ENCODE data around the gene DTX3.
"Not testable (repeated sequence)": the region's sequence is repeated elsewhere in the genome, so short reads cannot be mapped to it uniquely, and the experiment has no call there.

DTX3 gene

DNA sequence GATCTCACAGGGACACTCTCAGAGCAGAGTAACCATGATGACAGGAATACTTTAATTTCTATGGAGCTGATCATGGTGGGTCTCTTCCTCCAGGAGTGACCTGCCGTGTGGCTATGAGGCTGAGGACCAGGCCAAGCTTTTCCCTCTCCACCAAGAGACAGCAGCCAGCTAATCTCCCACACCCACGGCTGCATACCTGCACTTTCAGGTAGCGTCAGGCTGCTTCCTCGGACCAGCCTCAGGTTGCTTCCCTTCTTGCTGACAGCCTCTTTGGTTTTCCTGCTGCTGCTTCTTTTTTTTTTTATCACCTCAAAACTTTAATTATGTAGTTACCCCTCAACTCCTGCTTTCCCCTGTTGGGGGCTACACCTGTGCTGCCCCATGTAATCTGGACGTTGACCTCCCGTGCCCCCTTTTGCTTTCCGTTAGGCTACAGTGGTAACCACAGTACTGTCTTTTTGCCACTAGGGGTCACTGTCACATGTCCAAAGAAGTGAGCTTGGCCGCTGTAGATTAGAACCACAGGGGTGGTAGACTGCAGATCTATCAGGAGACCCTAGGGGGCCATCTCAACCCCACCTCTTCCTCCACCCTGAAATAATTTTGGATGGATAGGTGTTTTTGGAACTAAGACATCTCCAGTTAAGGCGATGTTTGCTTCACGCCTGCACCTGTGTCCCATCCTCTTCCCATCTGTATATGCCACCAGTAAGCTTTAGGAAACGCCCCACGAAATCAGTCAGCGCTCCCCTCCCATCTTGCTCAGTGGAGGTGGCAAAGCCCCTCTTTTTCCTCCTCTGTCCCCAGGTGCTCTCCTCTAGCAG, 21.4 kb upstream of the DTX3 start:
- no peak for DNase-seq (ENCODE audit: low spot score)

DNA sequence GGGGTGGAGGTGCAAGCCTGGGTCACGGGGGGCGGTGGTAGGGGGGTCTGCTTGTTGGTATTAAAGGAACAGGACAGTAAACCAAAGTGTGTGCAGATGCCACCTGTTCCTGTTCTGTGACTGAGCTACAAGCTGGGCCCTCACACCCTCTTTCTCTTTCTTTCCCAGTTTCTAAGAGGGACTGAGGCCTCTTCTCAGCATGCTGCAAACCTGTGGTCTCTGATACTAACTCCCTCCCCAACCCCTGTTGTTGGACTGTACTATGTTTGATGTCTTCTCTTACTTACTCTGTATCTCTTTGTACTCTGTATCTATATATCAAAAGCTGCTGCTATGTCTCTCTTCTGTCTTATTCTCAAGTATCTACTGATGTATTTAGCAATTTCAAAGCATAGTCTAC, 20.6 kb upstream of the DTX3 start:
- DNase-seq (ENCODE audit: low spot score): no peak

DNA sequence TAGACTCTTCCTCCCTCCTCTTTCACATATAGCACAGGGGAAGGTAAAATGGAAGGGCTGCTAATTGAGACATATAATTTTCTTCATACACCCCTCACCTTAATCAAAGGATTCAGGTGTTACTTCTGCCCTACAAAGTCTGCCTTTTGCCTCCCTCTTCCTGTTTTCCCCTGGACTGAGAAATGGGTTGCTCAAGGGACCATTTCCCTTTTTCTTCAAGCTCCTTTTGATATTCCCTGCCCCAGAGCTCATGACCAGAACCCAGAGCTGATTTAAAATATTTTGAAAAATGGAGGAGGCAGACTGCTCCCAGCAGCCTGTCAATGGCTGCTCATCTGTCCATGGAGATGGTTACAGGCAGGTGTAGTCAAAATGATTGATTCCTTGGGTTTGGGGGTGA, 19.9 kb upstream of the DTX3 start:
- DNase-seq (ENCODE audit: low spot score): no peak

DNA sequence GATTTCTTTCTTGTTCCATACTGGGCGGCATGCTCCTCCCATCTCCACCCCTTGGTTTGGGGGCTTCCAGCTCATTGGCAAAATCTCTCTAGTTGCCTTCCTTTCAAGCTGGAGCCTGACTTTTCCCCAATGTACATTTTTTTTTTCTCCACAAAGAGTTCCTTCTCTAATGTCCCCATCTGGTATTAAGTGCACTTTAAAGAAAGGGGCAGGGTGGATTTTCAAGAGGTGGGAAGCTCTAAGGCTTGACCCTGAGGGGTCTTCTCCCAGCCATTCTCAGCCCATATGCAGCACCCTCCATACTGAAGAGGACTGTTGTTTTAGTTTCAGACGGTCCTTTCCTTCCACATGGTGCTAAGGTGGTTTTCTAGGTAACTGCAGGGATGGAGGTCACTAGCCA, 19.5 kb upstream of the DTX3 start:
- no peak for DNase-seq (ENCODE audit: low spot score)

DNA sequence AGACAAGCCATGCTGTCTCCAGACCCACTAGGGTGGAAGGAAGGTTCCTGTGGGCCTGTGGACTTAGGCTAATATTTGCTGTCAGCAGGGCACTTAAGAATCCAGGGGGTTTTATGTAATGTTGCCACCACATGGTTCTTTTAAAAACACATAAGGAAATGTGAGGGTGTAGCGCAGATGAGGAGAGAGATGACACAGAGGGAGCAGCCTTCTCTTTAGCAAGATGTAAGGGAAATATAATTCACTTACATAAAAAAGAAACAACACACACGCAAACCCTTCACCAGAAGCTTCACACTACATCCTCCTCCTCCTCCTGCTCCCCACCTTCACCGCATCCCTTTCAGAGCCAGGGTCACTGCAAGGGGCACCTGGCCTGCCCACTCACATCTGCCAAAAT, 18.5 kb upstream of the DTX3 start:
- no peak for DNase-seq (ENCODE audit: low spot score)

DNA sequence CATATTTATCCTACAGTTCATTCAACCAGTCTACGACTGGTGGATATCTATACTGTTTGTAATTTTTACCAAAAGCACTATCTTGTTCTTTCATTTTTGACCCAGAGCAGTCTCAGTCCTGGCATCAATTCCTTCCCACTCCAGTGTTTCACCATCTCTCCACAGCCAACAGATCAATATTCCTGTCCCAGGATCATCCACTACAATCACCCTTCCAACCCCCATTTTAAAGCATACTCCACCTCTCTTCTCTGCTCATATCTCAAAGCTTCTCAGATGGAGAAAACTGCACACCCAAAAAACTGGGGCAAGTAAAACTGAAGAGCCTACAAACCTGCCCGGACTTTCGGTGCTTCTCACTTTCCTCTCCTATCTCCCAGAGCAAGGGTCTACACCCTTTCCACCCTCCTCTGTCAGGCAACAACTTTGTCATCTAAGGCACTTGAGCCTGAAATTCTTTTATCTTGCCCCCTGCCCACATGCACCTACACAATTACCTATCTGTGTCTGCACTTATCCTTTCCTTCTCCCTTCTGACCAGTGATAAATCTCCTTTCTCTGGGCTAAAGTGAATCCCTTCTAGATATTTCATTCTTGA, 17.7 kb upstream of the DTX3 start:
- DNase-seq (ENCODE audit: low spot score): no peak

DNA sequence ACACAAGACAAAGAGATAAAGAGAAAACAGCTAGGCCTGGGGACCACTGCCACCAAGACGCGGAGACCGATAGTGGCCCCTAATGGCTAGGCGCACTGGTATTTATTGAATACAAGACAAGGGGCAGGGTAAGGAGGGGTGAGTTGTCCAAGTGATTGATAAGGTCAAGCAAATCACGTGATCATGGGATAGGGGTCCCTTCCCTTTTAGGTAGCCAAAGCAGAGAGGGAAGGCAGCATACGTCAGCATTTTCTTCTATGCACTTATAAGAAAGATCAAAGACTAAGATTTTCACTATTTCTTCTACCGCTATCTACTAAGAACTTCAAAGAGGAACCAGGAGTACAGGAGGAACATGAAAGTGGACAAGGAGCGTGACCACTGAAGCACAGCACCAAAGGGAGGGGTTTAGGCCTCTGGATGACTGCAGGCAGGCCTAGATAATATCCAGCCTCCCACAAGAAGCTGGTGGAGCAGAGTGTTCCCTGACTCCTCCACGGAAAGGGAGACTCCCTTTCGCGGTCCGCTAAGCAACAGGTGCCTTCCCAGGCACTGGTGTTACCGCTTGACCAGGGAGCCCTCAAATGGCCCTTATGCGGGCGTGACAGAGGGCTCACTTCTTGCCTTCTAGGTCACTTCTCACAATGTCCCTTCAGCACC, 15.5 kb upstream of the DTX3 start:
- DNase-seq (ENCODE audit: low spot score): not testable (repeated sequence)

DNA sequence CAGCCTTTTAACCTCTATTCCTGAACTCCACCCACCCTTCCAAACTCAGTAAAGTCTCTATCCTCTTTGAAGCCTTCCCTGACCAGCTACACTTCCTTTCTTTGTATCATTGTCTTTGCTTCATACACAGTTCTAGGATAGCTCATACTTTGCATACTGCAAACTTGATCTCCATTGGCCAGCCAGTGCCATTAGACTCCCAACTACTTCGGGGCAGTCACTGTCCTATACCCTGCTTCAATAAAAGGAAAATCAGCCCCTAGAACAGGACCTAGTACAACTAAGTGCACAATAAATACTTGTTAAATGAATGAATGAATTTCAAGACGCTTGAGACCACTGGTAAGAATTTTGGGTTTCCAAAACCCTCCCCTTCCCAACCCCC, 14.2 kb upstream of the DTX3 start:
- no peak for DNase-seq (ENCODE audit: low spot score)

DNA sequence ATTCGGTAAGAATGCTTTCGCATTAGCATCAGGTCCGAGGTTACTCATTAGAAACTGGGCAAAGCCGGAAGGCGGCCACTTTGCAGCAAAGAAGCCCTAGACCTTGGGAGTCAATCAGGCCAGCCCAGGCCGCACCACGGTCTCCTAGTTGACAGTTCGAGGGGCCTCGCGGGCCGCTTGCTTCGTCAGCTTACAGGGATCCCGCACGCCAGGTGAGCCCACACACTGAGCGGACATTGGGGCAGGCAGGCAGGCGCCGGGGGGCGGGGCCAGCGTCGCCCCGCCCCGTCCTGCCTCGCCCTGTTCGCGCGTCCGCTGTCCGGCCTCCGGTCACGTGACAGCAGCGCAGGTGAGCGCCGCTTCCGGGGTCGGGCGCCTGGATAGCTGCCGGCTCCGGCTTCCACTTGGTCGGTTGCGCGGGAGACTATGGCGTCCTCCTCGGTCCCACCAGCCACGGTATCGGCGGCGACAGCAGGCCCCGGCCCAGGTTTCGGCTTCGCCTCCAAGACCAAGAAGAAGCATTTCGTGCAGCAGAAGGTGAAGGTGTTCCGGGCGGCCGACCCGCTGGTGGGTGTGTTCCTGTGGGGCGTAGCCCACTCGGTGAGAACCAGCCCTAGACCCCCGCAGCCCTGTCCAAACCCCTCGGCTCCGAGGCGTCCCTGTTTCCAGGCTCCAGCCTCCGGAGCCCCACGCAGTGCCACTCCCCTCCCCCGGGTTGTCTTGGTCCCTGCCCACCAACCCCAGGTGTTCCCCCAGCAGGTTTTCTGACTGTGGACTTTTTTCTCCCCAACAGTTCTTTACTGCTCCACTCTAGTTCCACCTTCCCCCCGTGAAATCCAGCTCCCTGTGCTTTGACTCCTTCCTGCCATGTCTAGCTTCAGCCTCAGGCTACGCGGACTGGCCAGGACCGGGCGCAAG, 13.5 kb upstream of the DTX3 start, which contains the start of gene PIP4K2C:
PIP4K2C (plus strand) TSS at position 329 of the 918 bp plus-strand sequence; CDS start at position 427, 98 bp downstream.
- peak; percentile 77 for DNase-seq (ENCODE audit: low spot score)

DNA sequence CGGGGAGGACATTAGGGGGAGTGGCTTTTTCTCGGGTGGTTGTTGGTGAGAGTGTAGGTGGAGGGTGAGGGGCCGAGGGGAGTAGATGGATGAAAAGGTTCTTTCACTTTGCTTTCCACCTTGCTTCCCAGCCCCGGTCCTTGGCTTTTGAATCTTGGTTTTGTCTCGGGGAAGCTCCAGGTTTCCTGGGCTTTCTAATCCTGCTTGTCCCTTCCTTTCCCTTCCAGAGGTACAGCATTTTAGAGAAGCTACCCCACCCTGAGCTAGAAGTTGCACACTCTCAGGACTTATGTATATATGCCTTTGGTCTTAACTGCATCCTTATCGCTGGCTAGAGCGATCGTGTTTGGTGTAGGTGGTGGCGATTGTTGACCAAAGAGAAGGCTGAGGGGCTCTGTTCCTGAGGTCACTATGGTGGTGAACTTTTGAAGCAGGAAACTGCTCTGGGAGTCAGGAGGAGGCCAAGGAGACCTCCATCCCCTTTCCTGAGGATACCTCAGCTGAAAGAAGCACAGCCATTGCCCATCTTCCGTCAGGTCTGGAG, 12.8 kb upstream of the DTX3 start:
- no peak for DNase-seq (ENCODE audit: low spot score)

DNA sequence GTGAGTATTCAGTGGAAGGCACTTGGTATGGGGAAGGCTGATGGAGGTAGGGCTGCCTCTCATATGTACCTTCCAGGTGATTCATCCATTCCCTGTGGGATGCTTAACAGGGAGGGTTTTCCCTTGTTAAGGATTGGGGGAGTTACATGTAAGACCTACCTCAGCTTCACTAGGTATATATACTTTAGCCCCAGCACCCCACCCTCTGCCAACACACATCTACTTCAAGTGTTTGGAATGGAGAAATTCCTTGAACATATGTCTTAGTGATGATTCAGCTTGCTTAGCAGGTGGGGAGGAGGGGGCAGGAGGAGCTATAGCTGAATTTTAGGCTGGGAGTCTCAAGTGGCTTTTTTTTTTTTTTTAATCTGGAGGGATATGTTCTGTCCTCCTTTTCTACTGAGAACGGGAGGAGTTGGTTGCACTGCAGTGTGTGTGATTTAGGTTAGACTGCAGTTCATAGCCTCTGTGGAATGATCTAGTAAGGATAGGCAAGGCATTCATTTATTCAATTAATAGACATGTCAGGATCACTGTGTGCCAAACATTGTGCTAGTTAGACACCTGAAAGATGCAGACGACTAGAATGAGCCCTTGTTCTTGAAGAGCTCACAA, 12.0 kb upstream of the DTX3 start:
- DNase-seq (ENCODE audit: low spot score): no peak

DNA sequence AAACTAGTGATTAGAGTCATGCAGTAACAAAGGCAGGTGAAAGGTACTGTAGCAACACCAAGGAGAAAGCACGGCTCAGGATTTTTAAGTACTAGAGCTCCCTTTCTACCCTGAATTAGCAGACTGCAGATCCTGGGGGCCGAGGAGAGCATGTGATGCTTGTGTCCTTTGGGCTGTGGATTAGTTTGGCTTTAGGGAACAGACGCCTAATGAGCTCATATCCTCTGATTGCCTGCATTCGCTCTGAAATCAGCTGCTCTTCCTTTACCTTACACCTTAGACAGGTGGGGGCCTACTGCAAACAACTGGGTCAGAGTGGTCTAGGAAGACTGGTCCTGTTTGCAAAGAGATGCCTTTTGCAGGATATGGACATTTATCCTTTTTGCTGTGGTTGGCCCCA, 11.4 kb upstream of the DTX3 start:
- DNase-seq (ENCODE audit: low spot score): no peak

DNA sequence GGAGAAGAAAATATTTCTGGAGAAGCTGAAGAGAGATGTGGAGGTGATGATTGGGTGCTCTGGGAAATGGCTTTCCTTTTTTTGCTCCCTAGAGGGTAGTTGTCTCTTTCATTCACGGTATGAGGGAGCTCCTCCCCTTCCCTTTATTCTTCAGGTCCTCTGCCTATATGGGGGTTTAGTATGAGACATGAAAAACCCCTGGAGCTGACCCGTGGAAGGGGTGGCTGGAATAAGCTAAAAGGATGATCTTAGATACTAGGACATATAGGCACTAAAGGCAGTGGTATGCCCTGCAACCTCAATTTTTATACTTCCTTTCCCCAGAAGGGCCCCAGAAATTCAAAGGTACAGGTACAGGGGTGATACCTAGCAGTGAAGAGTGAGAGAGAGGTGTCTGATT, 4.2 kb upstream of the DTX3 start:
- no peak for DNase-seq (ENCODE audit: low spot score)

DNA sequence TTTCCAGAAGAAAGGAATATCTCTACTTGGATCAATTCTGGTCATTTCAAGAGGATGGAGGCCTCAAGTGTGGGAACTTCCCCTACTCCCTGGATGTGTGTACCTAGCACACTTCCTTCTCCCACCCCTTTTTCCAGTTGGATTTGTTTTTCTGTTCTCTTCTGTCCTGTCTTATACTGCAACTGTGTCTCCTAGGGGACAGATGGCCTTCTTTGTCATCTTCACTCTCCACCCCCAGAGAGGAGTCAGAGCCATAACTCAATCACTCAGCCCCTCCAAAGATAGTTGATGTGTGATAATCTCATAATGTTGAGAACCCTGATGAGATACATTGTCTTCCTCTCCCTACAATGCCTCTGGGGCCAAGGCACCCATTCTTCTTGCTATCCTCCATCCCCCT, 2.1 kb upstream of the DTX3 start:
- no peak for DNase-seq (ENCODE audit: low spot score)

DNA sequence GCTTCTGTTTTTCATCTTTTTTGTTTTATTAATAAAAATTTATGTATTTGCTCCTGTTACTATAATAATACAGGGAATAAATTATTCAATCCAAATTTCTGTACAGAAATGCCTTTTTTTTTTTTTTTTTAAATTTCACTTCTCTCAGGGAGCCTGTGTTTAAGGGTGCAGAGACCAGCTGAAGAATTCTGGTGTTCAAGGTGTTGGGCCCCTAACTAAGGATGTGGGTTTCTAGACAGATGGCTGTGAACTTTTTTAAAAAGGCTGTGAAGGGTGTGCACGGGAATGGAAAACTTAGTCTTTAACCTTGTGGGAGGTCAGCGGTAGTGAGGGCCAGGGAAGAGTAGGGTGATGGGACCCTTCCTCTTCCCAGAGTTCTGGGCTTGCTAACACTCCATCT, 1.3 kb upstream of the DTX3 start:
- no peak for DNase-seq (ENCODE audit: low spot score)

DNA sequence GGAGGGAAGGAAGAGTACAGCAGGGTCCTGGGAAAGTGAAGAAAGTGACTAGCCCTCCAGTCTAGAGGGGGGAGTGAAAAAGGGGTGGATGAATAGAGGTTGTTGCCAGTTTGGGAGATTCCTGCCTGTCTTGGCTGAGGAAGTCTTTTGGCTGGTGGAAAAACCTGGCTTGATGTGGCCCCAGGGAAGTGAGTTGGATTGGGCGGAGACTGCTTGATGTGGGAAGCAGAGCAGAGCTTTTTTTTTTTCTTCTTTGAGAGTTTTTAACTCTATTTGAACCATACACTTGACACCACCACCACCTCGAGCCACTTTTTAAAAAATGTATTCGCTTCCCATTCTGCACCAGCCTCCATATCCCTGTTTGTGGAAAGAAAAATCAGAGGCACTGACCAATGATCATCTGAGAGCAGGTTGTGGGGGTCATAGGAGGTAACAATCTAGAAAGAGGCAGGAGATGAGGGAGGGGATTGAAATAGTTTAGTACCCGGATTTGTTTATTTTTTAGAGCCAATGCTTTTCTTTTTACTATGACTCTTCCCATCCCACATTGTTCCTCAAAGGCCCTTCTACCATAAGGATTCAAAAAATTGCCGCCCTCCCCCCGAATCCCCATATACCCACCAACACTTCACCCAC, 690 bp upstream of the DTX3 start:
- DNase-seq (ENCODE audit: low spot score): peak; percentile 81

DNA sequence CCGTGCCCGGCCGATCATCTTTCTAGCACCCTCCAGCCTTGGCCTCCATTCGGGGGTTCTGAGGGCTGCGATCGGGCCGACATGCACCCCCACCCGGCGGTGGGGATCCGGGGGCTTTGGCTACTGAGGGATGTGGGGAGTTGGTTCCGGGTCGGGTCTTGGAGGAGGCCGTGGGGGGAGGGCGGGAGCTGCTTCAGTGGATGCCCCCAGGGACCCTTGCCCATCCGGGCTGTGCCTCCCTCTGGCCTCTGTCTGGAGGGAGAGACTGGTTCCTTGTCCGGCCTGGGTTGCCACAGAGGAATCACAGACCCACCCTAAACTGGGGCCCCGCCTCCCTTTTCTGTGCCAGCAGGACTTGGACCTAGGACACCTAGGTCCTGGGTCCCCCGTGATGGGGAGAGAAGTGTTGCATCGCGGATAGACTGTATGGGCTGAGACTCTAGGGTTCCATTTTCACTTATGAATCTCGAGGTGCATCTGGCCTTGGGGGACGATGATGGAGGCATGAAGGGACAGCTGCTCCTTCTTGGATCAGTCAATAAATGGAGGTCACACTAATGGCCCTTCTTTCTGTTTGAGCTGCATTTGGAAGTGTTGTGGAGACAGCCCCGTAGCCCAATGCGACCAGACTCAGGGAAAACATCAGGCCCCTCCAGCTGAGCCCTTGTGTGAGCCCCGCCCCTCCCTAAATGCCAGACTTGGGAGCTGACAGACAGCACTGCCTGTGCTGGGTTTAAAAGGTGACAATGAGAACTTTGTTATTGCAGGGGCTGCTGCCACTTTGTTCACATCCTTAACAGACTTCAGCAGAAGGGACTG, 577 bp downstream of the DTX3 start:
- DNase-seq (ENCODE audit: low spot score): no peak

DNA sequence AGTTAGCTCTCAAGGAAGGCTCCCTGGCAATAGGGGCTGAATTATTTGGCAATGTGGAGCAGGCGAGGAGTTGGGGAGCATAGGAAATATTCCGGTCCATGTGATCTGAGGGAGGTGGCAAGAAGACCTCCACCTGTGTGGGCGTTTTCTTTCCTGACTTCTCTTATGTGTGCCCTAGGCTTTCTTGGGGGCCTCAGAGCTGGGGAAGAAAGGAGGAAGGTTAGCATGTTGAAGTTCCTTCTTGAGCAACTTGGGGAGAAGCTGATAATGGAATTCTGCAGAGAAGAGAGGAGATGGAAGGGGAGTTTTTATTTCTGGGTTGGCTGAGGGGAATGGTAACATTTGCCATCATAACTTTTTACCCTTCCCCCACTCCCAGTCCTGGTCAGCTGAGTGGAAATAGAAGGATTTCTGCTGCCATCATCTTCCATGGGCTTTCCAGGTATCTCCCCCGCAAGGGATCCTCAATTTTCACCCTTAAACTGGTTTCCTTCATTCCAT, 1.2 kb downstream of the DTX3 start:
- no peak for DNase-seq (ENCODE audit: low spot score)

DNA sequence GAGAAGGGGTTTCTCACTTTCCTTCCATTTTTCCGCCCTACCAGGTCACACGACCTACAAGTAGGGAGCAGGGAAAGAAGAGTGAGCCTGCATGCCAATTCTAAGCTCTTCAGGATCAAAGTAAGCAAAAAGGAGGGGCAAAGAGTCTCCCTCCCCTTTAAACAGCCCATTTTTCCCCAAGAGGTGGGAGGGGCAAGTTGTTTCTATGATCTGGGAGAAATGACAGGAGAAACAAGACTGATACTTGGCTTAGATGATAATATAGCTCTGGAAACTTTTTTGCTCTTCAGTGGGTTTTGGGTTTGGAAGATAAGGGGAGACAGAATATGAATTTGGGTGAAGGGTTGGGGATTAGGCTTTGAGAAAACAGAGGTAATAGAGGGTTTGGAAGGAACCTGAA, 1.8 kb downstream of the DTX3 start:
- DNase-seq (ENCODE audit: low spot score): no peak

DNA sequence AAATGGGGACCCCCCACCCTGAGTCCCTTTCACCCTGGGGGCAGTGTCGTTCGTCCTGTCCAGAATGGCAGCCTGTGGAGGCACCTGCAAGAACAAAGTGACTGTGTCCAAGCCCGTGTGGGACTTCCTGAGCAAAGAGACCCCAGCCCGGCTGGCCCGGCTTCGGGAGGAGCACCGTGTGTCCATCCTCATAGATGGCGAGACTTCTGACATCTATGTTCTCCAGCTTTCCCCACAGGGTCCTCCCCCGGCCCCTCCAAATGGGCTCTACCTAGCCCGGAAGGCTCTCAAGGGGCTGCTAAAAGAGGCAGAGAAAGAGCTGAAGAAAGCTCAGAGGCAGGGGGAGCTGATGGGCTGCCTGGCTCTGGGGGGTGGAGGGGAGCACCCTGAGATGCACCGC, 2.2 kb downstream of the DTX3 start:
- DNase-seq (ENCODE audit: low spot score): no peak

All from left forelimb (tissue), 1 donor.